Measurements from ENCODE around the gene PSAP. TPM values are rescaled to one million over a fixed set of nuclear protein-coding genes. Genes with fewer than 3 reads are reported as not detected.
"Not testable (repeated sequence)": the region's sequence is repeated elsewhere in the genome, so short reads cannot be mapped to it uniquely, and the experiment has no call there.

PSAP gene
- total RNA-seq, 1 experiment from 2014 or later, result 683 TPM

DNA sequence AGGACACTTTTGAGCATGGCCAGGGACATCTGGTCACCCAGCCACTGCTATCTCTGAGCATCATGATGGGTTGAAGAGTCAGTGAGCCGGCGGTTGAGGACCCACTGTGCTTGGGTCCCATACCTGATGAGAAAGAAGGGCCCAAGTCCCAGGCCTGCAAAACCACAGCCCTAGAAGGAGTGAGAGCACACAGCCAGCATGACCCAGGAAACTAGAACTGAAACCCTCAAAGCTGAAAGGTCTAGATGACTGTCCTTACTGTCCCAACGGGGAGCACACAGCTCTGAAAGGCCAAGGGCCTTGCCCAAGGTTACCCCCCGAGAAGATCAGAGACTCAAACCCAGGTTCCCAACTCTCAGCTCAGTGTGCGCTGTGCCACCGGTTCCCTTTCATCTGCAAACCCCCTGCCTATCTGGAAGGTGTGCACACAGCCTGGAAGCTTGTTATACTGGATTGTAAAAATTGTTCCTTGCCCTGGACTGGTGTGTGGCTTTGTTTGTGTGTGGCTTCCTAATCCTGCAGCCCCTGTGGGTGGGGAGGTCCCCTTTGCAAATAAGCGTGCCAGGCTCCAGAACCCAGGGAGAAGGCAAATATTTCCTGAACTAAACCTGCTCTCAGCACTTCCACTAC lies 22.6 kb upstream of the PSAP start:
- TF ChIP-seq, protein P1, sequence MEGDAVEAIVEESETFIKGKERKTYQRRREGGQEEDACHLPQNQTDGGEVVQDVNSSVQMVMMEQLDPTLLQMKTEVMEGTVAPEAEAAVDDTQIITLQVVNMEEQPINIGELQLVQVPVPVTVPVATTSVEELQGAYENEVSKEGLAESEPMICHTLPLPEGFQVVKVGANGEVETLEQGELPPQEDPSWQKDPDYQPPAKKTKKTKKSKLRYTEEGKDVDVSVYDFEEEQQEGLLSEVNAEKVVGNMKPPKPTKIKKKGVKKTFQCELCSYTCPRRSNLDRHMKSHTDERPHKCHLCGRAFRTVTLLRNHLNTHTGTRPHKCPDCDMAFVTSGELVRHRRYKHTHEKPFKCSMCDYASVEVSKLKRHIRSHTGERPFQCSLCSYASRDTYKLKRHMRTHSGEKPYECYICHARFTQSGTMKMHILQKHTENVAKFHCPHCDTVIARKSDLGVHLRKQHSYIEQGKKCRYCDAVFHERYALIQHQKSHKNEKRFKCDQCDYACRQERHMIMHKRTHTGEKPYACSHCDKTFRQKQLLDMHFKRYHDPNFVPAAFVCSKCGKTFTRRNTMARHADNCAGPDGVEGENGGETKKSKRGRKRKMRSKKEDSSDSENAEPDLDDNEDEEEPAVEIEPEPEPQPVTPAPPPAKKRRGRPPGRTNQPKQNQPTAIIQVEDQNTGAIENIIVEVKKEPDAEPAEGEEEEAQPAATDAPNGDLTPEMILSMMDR (conservative IDR thresholded peaks at IDR 0.05), result no peak
- TF ChIP-seq EZH2 (IDR thresholded peaks at IDR 0.05; ENCODE audit: low read depth), result no peak
- Histone ChIP-seq H3F3A (ENCODE audit: insufficient read depth, low read depth) (peaks cover 11% of the 10 kb centered on the region), H3K4me2 (no peak overlapping the region), H3K9me2 (ENCODE audit: insufficient read depth) (no peaks in the 10 kb centered on the region), H3K79me2 (ENCODE audit: low read depth) (no peaks in the 10 kb centered on the region), H2AFZ (no peak overlapping the region), H3K9me3 (ENCODE audit: insufficient read depth, low read depth) (no peaks in the 10 kb centered on the region), H3K27me3 (ENCODE audit: insufficient read depth, low read depth) (no peaks in the 10 kb centered on the region), H3K27ac (no peak overlapping the region), H3K4me3 (no peak overlapping the region), H3K36me3 (ENCODE audit: low read depth) (no peaks in the 10 kb centered on the region), H4K20me1 (ENCODE audit: insufficient read depth) (no peaks in the 10 kb centered on the region), H3K4me1 (replicated peaks; ENCODE audit: insufficient read depth) (peaks cover 19% of the 10 kb centered on the region)
- DNase-seq, result no peak
- intact Hi-C loops (cut with micrococcal nuclease; ENCODE audit: unreplicated experiment), result loop anchor here (5.0 kb wide), 1 partner anchor 536 kb away; no protein-coding TSS in a partner anchor
- BruUV-seq (replicated peaks), result no TSS peak
- ChIA-PET POLR2A (ENCODE audit: unreplicated experiment) (no interaction called here), CTCF (interaction anchor here (0.7 kb wide), 2 partner anchors 9 to 44 kb away, joined by 3 to 9 read pairs; no protein-coding TSS in a partner anchor)

DNA sequence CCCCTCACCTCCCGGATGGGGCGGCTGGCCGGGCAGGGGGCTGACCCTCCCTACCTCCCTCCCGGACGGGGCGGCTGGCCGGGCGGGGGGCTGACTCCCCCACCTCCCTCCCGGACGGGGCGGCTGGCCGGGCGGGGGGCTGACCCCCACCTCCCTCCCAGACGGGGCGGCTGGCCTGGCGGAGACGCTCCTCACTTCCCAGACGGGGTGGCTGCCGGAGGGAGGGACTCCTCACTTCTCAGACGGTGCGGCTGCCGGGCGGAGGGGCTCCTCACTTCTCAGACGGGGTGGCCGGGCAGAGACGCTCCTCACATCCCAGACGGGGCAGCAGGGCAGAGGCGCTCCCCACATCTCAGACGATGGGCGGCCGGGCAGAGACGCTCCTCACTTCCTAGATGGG lies 18.6 kb upstream of the PSAP start:
- CTCF ChIA-PET, result not testable (repeated sequence)

DNA sequence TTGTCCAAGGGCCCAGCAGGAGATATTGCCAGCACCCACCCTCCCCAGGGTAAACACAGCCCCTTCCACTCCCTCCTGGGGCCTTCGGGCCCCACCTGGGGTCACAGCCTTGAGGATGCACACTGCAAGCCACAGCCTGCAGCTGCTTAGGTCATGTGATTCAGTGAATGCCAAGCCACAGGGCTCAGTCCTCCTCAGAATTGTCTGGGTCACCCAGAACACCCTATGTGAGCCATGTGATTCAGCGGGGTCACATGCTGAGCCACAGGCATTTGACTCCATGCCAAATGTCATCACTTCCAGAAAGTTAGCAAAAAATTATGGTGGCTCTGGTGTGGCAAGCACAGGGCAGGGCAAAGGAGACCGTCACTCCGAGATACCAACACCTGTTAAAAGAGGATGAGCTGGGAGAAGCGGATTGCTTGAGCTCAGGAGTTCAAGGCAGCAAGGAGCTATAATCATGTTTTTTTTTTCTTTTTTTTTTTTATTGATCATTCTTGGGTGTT lies 17.2 kb upstream of the PSAP start:
- ChIA-PET CTCF (no interaction called here), POLR2A (ENCODE audit: unreplicated experiment) (interaction anchor here (0.6 to 0.9 kb wide), 3 partner anchors 17 to 531 kb away, joined by 4 read pairs; partner anchors contain the start of gene PSAP)
- peak overlapping the region; percentile 70 for H3K27ac ChIP-seq
- no peaks in the 10 kb centered on the region for H4K20me1 ChIP-seq (ENCODE audit: insufficient read depth)
- H3K4me3 ChIP-seq, result no peak overlapping the region
- H3K27me3 ChIP-seq (ENCODE audit: insufficient read depth, low read depth), result no peaks in the 10 kb centered on the region
- H3K79me2 ChIP-seq (ENCODE audit: low read depth), result no peaks in the 10 kb centered on the region
- H3K4me2 ChIP-seq, result peak overlapping the region; percentile 39
- no peak for TF ChIP-seq EZH2 (IDR thresholded peaks at IDR 0.05; ENCODE audit: low read depth)
- TF ChIP-seq, protein P1 (conservative IDR thresholded peaks at IDR 0.05), result no peak
- peaks cover 59% of the 10 kb centered on the region for H3K4me1 ChIP-seq (replicated peaks; ENCODE audit: insufficient read depth)
- H2AFZ ChIP-seq, result no peak overlapping the region
- DNase-seq, result peak; percentile 92 to 95
- peaks cover 34% of the 10 kb centered on the region for H3F3A ChIP-seq (ENCODE audit: insufficient read depth, low read depth)
- H3K9me3 ChIP-seq (ENCODE audit: insufficient read depth, low read depth), result no peaks in the 10 kb centered on the region
- H3K36me3 ChIP-seq (ENCODE audit: low read depth), result no peaks in the 10 kb centered on the region
- no TSS peak for BruUV-seq (replicated peaks)
- H3K9me2 ChIP-seq (ENCODE audit: insufficient read depth), result no peaks in the 10 kb centered on the region
- intact Hi-C loops (cut with micrococcal nuclease; ENCODE audit: unreplicated experiment), result loop anchor here (1.0 to 2.0 kb wide), 4 partner anchors 8 to 101 kb away; no protein-coding TSS in a partner anchor

More for the DNA sequence above, 18.6 kb upstream of the PSAP start:
- H3K27ac ChIP-seq; H3K36me3 ChIP-seq (ENCODE audit: low read depth); H4K20me1 ChIP-seq (ENCODE audit: insufficient read depth); H3K79me2 ChIP-seq (ENCODE audit: low read depth); H3K4me3 ChIP-seq; POLR2A ChIA-PET (ENCODE audit: unreplicated experiment); DNase-seq; H2AFZ ChIP-seq; H3K9me2 ChIP-seq (ENCODE audit: insufficient read depth); H3K4me2 ChIP-seq; BruUV-seq (replicated peaks); H3K27me3 ChIP-seq (ENCODE audit: insufficient read depth, low read depth); H3K9me3 ChIP-seq (ENCODE audit: insufficient read depth, low read depth): not testable (repeated sequence)
- H3K4me1 ChIP-seq (replicated peaks; ENCODE audit: insufficient read depth), result peaks cover 51% of the 10 kb centered on the region
- peaks cover 24% of the 10 kb centered on the region for H3F3A ChIP-seq (ENCODE audit: insufficient read depth, low read depth)
- intact Hi-C loops (cut with micrococcal nuclease; ENCODE audit: unreplicated experiment), result loop anchor here (2.0 kb wide), 3 partner anchors 19 to 103 kb away; no protein-coding TSS in a partner anchor
